H4 (cell line): ENCODE data around the gene TMEM54. TPM values are rescaled to one million over a fixed set of nuclear protein-coding genes. Genes with fewer than 3 reads are reported as not detected.
"Not testable (repeated sequence)": the region's sequence is repeated elsewhere in the genome, so short reads cannot be mapped to it uniquely, and the experiment has no call there.

Experiments
- DNase-seq: peaks from one replicate; pipeline ENCODE4 v3.0.0-alpha.2; 2015; ENCODE audit warnings: low spot score
- total RNA-seq: library from RNA; depleted of rRNA; stranded (reverse); fragments of >200 nt; shearing (Covaris generic); gene quantifications from 2 replicates; pipeline ENCODE4 v1.2.3, GENCODE V29; 2014

TMEM54 gene
- total RNA-seq, 1 experiment from 2014 or later: 81.8 TPM

DNA sequence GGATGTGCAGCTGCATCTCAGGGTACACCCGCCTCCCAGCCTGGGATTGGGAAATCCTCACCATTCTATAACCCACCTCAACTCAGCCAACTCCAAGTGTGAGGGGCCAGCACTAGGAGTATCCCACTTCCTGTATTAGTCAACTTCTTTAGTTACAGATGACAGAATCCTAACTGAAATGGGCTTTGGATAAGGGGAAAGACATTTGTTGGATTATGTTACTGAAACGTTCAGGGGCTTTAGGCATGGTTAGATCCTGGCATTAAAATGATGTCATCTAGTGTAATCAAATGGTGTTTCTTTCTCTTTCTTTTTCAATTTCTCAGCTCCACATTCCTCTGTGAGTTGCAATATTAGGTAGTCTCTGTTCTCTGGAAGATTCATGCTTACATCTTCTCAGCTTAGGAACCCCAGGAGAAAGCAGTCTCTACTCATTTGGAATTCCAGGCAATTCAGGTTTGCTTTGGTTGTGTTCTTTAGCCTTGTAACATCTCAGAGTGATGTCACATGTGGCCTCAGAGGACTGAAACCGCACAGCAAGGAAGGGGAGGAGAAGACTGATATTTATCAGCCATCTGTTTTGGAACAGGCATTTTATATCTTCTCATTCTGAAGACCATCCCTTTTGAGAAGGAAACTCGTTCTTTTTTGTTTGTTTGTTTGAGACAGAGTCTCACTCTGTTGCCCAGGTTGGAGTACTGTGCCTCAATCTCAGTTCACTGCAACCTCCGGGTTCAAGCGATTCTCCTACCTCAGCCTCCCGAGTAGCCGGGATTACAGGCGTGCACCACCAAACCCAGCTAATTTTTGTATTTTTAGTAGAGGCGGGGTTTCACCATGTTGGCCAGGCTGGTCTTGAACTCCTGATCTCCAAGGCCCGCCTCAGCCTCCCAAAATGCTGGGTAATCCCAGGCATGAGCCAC, 18.9 kb upstream of the TMEM54 start:
- DNase-seq: peak; percentile 69

DNA sequence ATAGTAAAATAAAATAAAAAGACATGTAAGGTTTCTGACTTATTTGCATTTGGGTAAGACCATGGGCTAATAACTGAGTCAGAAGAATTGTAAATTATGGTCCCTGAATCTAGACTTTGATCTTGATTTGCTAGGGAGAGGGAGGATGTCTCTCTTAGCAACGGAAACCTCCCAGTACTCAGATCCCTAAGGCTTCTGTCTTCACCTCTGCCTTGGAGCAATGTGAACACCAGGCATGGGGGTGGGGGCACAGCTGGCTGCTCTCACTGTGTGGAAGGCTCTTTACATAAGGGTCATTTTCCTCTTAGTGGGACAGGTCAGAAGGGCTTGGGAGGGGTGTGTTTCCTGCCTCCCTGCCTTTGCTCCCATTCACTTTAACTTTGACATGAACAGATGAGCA, 17.0 kb upstream of the TMEM54 start:
- DNase-seq: no peak

- no peak for DNase-seq
Observed at GRCh38 chr1:32917521-32917920, 16.3 kb upstream of the TMEM54 start.

GRCh38 chr1:32915766-32916706, 14.8 kb upstream of the TMEM54 start:
- DNase-seq: no peak

- no peak for DNase-seq
Observed at GRCh38 chr1:32910319-32910718, 9.1 kb upstream of the TMEM54 start.

GRCh38 chr1:32907435-32907834, 6.2 kb upstream of the TMEM54 start:
- DNase-seq: no peak

GRCh38 chr1:32906654-32907053, 5.5 kb upstream of the TMEM54 start:
- no peak for DNase-seq

DNA sequence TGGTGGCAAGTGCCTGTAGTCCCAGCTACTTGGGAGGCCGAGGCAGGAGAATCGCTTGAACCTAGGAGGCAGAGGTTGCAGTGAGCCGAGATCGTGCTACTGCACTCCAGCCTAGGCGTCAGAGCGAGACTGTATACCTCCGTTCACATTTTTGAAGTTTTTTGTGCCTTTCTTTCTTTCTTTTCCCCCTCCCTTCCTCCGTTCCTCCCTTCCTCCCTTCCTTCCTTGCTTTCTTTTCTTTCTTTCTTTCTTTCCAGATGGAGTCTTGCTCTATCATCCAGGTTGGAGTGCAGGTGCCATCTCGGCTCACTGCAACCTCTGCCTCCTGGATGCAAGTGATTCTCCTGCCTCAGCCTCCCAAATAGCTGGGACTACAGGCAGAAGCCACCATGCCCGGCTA, 4.4 kb upstream of the TMEM54 start:
- not testable (repeated sequence) for DNase-seq

- no peak for DNase-seq
Observed at GRCh38 chr1:32904797-32905196, 3.6 kb upstream of the TMEM54 start.

DNA sequence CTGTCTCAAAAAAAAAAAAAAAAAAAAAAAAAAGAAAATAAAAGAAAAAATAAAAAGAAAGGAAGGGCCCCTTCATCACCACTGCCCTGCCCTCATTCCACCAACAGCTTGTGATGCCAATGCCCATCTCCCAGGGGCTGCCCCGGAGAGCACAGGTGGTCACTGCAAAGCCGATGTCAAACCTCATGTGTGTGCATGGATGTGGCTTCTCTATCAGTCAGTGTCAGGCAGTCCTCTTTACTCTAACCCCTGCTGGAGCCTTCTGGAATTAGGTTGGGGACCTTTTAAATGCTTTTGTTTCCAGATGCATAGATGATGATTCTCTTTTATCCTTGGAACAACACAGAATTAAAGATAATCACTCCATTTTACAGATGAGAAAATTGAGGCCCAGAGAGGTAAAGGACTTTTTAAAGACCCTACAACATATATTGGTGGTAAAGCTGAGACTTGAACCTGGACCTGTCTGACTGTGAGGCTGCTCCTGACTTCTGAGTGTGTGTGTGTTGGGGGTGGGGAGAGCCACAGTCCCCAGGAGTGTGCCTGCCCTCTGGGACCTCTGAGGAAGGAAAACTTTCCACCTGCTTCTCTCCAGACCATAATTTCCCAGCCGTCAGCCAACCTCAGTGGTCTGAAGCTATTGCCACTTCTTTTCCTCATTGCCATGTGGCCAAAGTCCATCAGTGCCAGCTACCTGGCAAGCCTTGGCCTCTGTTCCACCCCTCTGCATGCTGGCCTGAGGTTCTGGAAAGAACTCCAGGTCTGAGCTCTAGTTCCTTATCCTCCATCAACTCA, 3.0 kb upstream of the TMEM54 start:
- no peak for DNase-seq

GRCh38 chr1:32902535-32902920, 1.3 kb upstream of the TMEM54 start:
- no peak for DNase-seq

- no peak for DNase-seq
Observed at GRCh38 chr1:32901823-32902534, 790 bp upstream of the TMEM54 start.

GRCh38 chr1:32900371-32900955, 726 bp downstream of the TMEM54 start:
- no peak for DNase-seq

DNA sequence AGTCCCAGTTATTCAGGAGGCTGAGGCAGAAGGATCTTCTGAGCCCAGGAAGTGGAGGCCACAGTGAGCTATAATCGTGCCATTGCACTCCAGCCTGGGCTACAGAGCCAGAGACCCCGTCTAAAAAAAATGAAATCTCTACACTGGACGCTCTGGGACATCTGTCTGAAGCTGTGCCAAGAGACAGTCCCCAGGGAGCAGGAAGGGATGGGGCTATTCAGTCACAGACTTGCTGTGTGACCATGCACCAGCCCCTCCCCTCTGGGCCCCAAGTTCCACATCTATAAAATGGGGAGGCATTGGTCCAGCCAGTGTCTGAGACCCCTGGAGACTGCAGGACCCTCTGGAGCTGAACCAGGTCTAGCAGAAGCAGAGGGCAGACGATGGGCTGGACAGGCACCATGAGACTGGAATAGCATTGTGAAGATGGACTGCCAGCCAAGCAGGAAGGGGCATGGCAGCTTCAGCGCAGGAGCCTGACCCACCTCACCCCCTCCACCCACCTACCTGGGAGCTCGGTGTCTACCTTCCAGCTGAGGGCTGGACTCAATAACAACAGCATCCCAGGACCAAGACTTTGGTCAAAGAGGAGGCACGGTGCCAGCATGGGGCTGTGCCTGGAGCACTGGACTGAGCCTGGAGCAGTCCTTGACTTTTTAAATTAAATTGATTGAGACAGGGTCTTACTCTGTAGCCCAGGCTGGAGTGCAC, 1.4 kb downstream of the TMEM54 start:
- no peak for DNase-seq

GRCh38 chr1:32898958-32899357, 2.2 kb downstream of the TMEM54 start:
- no peak for DNase-seq

DNA sequence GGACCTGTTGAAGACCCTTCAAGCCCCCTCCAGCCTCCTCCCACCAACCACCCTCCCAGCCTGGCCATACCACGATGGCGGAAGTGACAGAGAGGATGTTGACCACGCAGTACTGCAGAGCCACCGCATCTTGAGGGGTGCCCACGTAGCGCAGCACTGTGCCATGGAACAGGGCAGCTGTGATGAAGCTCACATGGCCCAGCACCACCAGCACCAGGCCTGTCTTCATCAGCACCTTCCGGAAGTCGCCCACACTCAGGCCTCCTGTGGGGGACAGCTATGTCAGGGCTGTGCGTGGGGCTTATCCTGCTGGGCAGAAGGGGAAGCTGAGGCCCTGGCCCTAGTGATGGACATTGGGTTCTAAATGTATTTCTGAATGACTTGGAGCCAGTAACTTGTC, 3.1 kb downstream of the TMEM54 start:
- DNase-seq: no peak

DNA sequence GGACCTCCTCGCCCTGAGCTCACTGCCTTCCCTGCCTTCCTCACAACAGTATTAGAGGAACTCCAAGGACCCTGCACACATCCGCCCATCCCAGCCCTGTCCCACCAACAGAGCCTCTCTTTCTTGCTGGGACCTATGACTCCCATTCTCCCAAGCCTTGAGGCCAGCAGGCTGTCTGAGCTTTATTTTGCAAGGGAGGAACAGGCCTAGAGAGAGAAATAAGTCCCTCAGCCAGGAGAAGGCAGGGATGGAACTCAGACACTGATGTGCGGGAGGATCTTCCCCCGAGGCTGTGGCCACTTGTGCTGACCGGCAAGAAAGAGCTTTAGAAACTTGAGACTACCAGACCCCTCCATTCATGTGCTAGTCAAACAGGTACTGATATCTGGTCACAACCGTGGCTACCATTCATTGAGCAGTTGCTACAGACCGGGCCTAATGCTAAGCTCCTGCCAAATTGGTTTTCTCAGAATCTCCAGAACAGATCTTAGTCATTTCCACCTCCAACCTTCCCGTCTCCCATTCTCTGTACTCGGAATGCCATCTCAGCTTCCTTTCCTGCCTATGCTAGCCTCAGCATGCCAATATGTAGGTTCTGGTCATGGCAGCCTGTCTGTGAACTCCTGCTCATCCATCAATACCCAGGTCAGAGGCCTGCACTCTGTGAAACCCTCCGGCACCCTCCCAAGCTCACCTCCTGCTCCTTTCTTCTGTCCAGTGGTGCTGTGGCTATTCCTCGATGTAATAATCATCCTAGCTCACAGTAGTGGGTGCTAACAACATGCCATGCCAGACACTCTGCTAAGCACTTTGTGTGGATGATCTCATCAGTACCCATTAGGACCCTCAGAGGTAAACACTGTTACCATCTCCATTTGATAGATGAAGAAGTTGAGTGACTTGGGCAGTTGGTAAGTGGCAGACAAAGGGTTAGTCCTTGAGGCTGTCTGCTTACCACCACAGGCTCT, 3.8 kb downstream of the TMEM54 start:
- DNase-seq: no peak

GRCh38 chr1:32896451-32896850, 4.7 kb downstream of the TMEM54 start:
- DNase-seq: no peak
